CD14-positive monocyte (primary cell): ENCODE results near the gene GATC. TPM values are rescaled to one million over a fixed set of nuclear protein-coding genes. Genes with fewer than 3 reads are reported as not detected.

Experiments used
- DNase-seq, 3 donors: peaks; one replicate each; pipeline ENCODE4 v3.0.0-alpha.2; 2011 to 2022
- H2AFZ ChIP-seq: 2 replicates; pipeline ENCODE4 v1.6.0; 2012; ENCODE audit warnings: mild to moderate bottlenecking, low read depth, low read length, inconsistent platforms; ENCODE audit not compliant: insufficient read depth, poor library complexity, severe bottlenecking
- H3K27ac ChIP-seq, 2 donors: 1 replicate in 1 of 2; 2 replicates in 1 of 2; pipeline ENCODE4 v1.5.1; 2012 to 2013; ENCODE audit warnings: low read length in 2 of 2, control low read depth in 1 of 2, inconsistent platforms in 1 of 2, low read depth in 1 of 2, mild to moderate bottlenecking in 1 of 2
- H3K27me3 ChIP-seq, 2 donors: one replicate each; pipeline versions ENCODE4 v1.6.0 to v1.6.1; 2011 to 2013; ENCODE audit warnings: low read length in 2 of 2; ENCODE audit not compliant: control insufficient read depth in 2 of 2, insufficient read depth in 2 of 2
- H3K36me3 ChIP-seq, 2 donors: replicated peaks in 1 of 2; 1 replicate in 1 of 2; 2 replicates in 1 of 2; pipeline versions ENCODE4 v1.5.1 to v1.6.1; 2012 to 2013; ENCODE audit warnings: low read length in 2 of 2, control low read depth in 1 of 2, inconsistent platforms in 1 of 2, mild to moderate bottlenecking in 1 of 2; ENCODE audit not compliant: insufficient read depth in 2 of 2, control insufficient read depth in 1 of 2
- H3K4me1 ChIP-seq, 2 donors: 1 replicate in 1 of 2; 2 replicates in 1 of 2; pipeline versions ENCODE4 v1.5.1 to v1.6.1; 2012 to 2013; ENCODE audit warnings: low read length in 2 of 2, control low read depth in 1 of 2, inconsistent platforms in 1 of 2, mild to moderate bottlenecking in 1 of 2, moderate library complexity in 1 of 2; ENCODE audit not compliant: insufficient read depth in 2 of 2, control insufficient read depth in 1 of 2
- H3K4me2 ChIP-seq: replicated peaks from 2 replicates; pipeline ENCODE3; 2012; ENCODE audit warnings: low read length, moderate library complexity, mild to moderate bottlenecking; ENCODE audit not compliant: poor library complexity, severe bottlenecking; ENCODE audit errors: extremely low read depth
- H3K4me3 ChIP-seq, 3 experiments: fragments of 200-600 bp in 1 of 3; sonication (generic) in 1 of 3; replicated peaks in 1 of 3; 1 replicate in 2 of 3; 2 replicates in 1 of 3; pipeline ENCODE4 v1.5.1; 2011 to 2013; ENCODE audit warnings: low read length in 3 of 3, mild to moderate bottlenecking in 3 of 3, control low read depth in 2 of 3, low read depth in 2 of 3, inconsistent platforms in 1 of 3, moderate library complexity in 1 of 3
- H3K79me2 ChIP-seq: 2 replicates; pipeline ENCODE4 v1.6.0; 2012; ENCODE audit warnings: mild to moderate bottlenecking, control low read depth, inconsistent platforms, low read length, moderate library complexity; ENCODE audit not compliant: insufficient read depth
- H3K9ac ChIP-seq: 2 replicates; pipeline ENCODE4 v1.6.0; 2017; ENCODE audit warnings: low read length, mild to moderate bottlenecking; ENCODE audit not compliant: insufficient read depth, poor library complexity, severe bottlenecking
- H3K9me3 ChIP-seq, 2 donors: replicated peaks in 1 of 2; 1 replicate in 1 of 2; 2 replicates in 1 of 2; pipeline versions ENCODE4 v1.5.1 to v1.6.1; 2012 to 2013; ENCODE audit warnings: low read length in 2 of 2, control low read depth in 1 of 2; ENCODE audit not compliant: control insufficient read depth in 1 of 2, insufficient read depth in 1 of 2
- H4K20me1 ChIP-seq: 2 replicates; pipeline ENCODE4 v1.6.0; 2012; ENCODE audit warnings: mild to moderate bottlenecking, low read length, control low read depth, moderate library complexity; ENCODE audit not compliant: insufficient read depth
- H3K27ac Mint-ChIP-seq, 7 donors: one replicate each; pipeline ENCODE4 v1.8.0; 2020; ENCODE audit warnings: mild to moderate bottlenecking in 7 of 7, mixed read lengths in 7 of 7, moderate library complexity in 6 of 7, inconsistent platforms in 2 of 7
- H3K27me3 Mint-ChIP-seq, 3 donors: one replicate each; pipeline ENCODE4 v1.8.0; 2021 to 2022; ENCODE audit warnings: low read depth in 3 of 3, mild to moderate bottlenecking in 3 of 3, mixed read lengths in 3 of 3, moderate library complexity in 3 of 3, inconsistent platforms in 1 of 3
- H3K36me3 Mint-ChIP-seq, 2 donors: one replicate each; pipeline ENCODE4 v1.8.0; 2020; ENCODE audit warnings: mixed read lengths in 2 of 2, inconsistent platforms in 1 of 2, mild to moderate bottlenecking in 1 of 2
- H3K4me1 Mint-ChIP-seq: one replicate; pipeline ENCODE4 v1.8.0; 2020; ENCODE audit warnings: mild to moderate bottlenecking, mixed read lengths
- H3K4me3 Mint-ChIP-seq, 2 donors: one replicate each; pipeline ENCODE4 v1.8.0; 2020; ENCODE audit warnings: mild to moderate bottlenecking in 2 of 2, mixed read lengths in 2 of 2, moderate library complexity in 1 of 2
- H3K9me3 Mint-ChIP-seq, 7 donors: one replicate each; pipeline ENCODE4 v1.8.0; 2020 to 2022; ENCODE audit warnings: mixed read lengths in 7 of 7, mild to moderate bottlenecking in 6 of 7, moderate library complexity in 6 of 7, inconsistent platforms in 2 of 7
- CTCF ChIP-seq: fragments of 200-600 bp; IDR thresholded peaks from one replicate; pipeline ENCODE4 v1.8.0; 2022; ENCODE audit warnings: antibody characterized with exemption, mild to moderate bottlenecking
- WGBS: methylation state at CpG from one replicate; pipeline ENCODE4 v1.1.5; 2013; ENCODE audit warnings: missing lambda C conversion rate; ENCODE audit not compliant: insufficient coverage; 5-methylcytosine and 5-hydroxymethylcytosine counted together
- intact Hi-C, 2 donors: fragments of 100-400 bp; cut with micrococcal nuclease; formaldehyde crosslinking; loops; one replicate each; pipeline versions ENCODE4 v1.15.0 to v1.15.1; 2023
- polyA plus RNA-seq, 3 donors: library from polyadenylated mRNA; depleted of rRNA in 1 of 3; unstranded in 2 of 3; stranded (reverse) in 1 of 3; fragments of 300-500 nt in 2 of 3; fragments of >200 nt in 1 of 3; fragmentation: Illumina TruSeq in 2 of 3; gene quantifications; 1 replicate in 2 of 3; 2 replicates in 1 of 3; pipeline ENCODE4 v1.2.3, GENCODE V29; 2012 to 2021

GATC gene
- polyA plus RNA-seq, 3 donors: 10.7 to 13.8 (median 11.3) TPM

GRCh38 chr12:120498870-120499515 is 52.7 kb downstream of the GATC start:
- no peak overlapping the region for H3K4me2 ChIP-seq
- H3K36me3 ChIP-seq: peaks cover 35 to 51% of the 10 kb centered on the region in 2 donors
- intact Hi-C loops: loop anchor here (5.0 kb wide), 2 partner anchors 33 to 38 kb away; partner anchors contain the start of gene RNF10 (in 1 of the 2)
- no peak overlapping the region for H3K4me3 ChIP-seq
- Mint-ChIP-seq H3K4me1 (peaks cover 24% of the 10 kb centered on the region), H3K9me3 (no peaks in the 10 kb centered on the region), H3K27me3 (peaks cover 0 to 2% (median 0%) of the 10 kb centered on the region in 3 donors), H3K27ac (no peak overlapping the region), H3K4me3 (no peak overlapping the region), H3K36me3 (peaks cover 28 to 57% of the 10 kb centered on the region in 2 donors)
- H3K4me1 ChIP-seq: peaks cover 17 to 21% of the 10 kb centered on the region in 2 donors
- peak overlapping the region in 1 of 2 donors; percentile 36 for H3K27ac ChIP-seq
- no CpG with 5 or more reads among the region's 3 CpGs for WGBS
- H3K27me3 ChIP-seq: no peaks in the 10 kb centered on the region
- H4K20me1 ChIP-seq: peaks cover 30% of the 10 kb centered on the region
- H3K79me2 ChIP-seq: peaks cover 30% of the 10 kb centered on the region
- no peak overlapping the region for H2AFZ ChIP-seq
- TF ChIP-seq CTCF: no peak
- no peak overlapping the region for H3K9ac ChIP-seq
- H3K9me3 ChIP-seq: no peaks in the 10 kb centered on the region
- no peak for DNase-seq

- Histone ChIP-seq H3K79me2 (peaks cover 30% of the 10 kb centered on the region), H3K4me3 (no peak overlapping the region), H3K9ac (no peak overlapping the region), H3K27me3 (no peaks in the 10 kb centered on the region), H3K36me3 (peaks cover 43 to 62% of the 10 kb centered on the region in 2 donors), H3K4me1 (peaks cover 13 to 15% of the 10 kb centered on the region in 2 donors), H3K27ac (no peak overlapping the region), H3K9me3 (no peaks in the 10 kb centered on the region), H3K4me2 (no peak overlapping the region), H2AFZ (no peak overlapping the region), H4K20me1 (peaks cover 30% of the 10 kb centered on the region)
- Mint-ChIP-seq H3K36me3 (peaks cover 34 to 69% of the 10 kb centered on the region in 2 donors), H3K27ac (peak overlapping the region in 3 of 7 donors; percentile 22 to 62 (median 32)), H3K4me1 (peaks cover 18% of the 10 kb centered on the region), H3K9me3 (no peaks in the 10 kb centered on the region), H3K4me3 (no peak overlapping the region), H3K27me3 (peaks cover 0 to 2% (median 0%) of the 10 kb centered on the region in 3 donors)
- DNase-seq: no peak
- TF ChIP-seq CTCF: no peak
- WGBS: no CpG with 5 or more reads among the region's 1 CpG
- intact Hi-C loops: no loop called here
Measured at GRCh38 chr12:120500581-120500980, 54.3 kb downstream of the GATC start.
